Right lobe of liver (tissue), 4 donors: Measurements from ENCODE around the gene ANKRD13B.

Source experiments
- POLR2A ChIP-seq: fragments of 450-650 bp; IDR thresholded peaks from one replicate; pipeline ENCODE4 v1.6.1; 2017; ENCODE audit warnings: antibody characterized with exemption, mild to moderate bottlenecking
- TF ChIP-seq, protein P1 (sequence below), 4 donors: fragments of 200-600 bp in 3 of 4; fragments of 450-650 bp in 1 of 4; IDR thresholded peaks; one replicate each; pipeline versions ENCODE4 v1.5.1 to v1.8.0; 2016 to 2022; ENCODE audit warnings: antibody characterized with exemption in 4 of 4, mild to moderate bottlenecking in 2 of 4
- donor health status: DM: no; HTN: no; CAD: no.
- donor health status: DM: no; HTN: no; CAD: no.
- donor health status: DM: no; HTN: yes; CAD: no.

DNA sequence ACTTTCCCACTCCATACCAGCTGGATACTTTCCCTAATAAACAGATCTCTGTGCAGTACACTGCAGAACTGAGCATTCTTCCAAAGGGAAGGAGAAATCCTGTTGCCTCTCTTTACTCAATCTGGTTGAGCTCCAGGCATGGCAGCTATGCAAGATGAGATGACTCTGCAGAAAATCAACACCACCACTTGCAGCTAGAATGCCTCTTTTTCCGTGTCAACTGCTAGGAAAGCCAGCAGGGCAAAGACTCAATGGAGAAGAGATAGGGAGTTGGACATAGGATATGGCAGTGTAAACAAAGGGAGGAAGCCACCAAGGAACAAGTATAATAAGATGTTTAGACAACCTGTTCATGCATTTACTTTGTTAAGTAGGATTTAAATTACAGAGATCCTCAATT is 70.2 kb downstream of the ANKRD13B start:
- TF ChIP-seq POLR2A: no peak
- TF ChIP-seq, protein P1, sequence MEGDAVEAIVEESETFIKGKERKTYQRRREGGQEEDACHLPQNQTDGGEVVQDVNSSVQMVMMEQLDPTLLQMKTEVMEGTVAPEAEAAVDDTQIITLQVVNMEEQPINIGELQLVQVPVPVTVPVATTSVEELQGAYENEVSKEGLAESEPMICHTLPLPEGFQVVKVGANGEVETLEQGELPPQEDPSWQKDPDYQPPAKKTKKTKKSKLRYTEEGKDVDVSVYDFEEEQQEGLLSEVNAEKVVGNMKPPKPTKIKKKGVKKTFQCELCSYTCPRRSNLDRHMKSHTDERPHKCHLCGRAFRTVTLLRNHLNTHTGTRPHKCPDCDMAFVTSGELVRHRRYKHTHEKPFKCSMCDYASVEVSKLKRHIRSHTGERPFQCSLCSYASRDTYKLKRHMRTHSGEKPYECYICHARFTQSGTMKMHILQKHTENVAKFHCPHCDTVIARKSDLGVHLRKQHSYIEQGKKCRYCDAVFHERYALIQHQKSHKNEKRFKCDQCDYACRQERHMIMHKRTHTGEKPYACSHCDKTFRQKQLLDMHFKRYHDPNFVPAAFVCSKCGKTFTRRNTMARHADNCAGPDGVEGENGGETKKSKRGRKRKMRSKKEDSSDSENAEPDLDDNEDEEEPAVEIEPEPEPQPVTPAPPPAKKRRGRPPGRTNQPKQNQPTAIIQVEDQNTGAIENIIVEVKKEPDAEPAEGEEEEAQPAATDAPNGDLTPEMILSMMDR (IDR thresholded peaks at IDR 0.05): no peak
